Karpas-422 (cell line): ENCODE measurements around the gene MIOS. TPM values are rescaled to one million over a fixed set of nuclear protein-coding genes. Genes with fewer than 3 reads are reported as not detected.

Experiments
- DNase-seq: peaks from one replicate; pipeline ENCODE4 v3.0.0-alpha.2; 2015
- H2AFZ ChIP-seq: fragments of 200-600 bp; sonication (generic); 2 replicates; pipeline ENCODE4 v1.6.1; 2014; ENCODE audit warnings: antibody characterized with exemption, low read length, mixed read lengths
- H3K27ac ChIP-seq: fragments of 200-600 bp; sonication (generic); 2 replicates; pipeline ENCODE4 v1.5.1; 2014; ENCODE audit warnings: mild to moderate bottlenecking, low read length, moderate library complexity
- H3K27me3 ChIP-seq: fragments of 200-600 bp; sonication (generic); 2 replicates; pipeline ENCODE4 v1.6.1; 2014; ENCODE audit warnings: low read length, mixed read lengths
- H3K36me3 ChIP-seq: fragments of 200-600 bp; sonication (generic); 2 replicates; pipeline ENCODE4 v1.6.1; 2014; ENCODE audit warnings: low read length, mixed read lengths; ENCODE audit not compliant: insufficient read depth
- H3K4me1 ChIP-seq: fragments of 200-600 bp; sonication (generic); 2 replicates; pipeline ENCODE4 v1.6.1; 2014; ENCODE audit warnings: mild to moderate bottlenecking, low read length, mixed read lengths
- H3K4me2 ChIP-seq: fragments of 200-600 bp; sonication (generic); 2 replicates; pipeline ENCODE4 v1.6.1; 2014; ENCODE audit warnings: low read length, low read depth, mild to moderate bottlenecking; ENCODE audit not compliant: poor library complexity, severe bottlenecking
- H3K4me3 ChIP-seq: fragments of 200-600 bp; sonication (generic); 2 replicates; pipeline ENCODE4 v1.5.1; 2014; ENCODE audit warnings: mild to moderate bottlenecking, antibody characterized with exemption, low read length, mixed read lengths
- H3K79me2 ChIP-seq: fragments of 200-600 bp; sonication (generic); 2 replicates; pipeline ENCODE4 v1.6.1; 2014; ENCODE audit warnings: mild to moderate bottlenecking, low read length, mixed read lengths
- H3K9ac ChIP-seq: fragments of 200-600 bp; sonication (generic); 2 replicates; pipeline ENCODE4 v1.6.0; 2014; ENCODE audit warnings: low read length
- H3K9me2 ChIP-seq: fragments of 200-600 bp; sonication (generic), shearing (Covaris generic); replicated peaks from 2 replicates; pipeline ENCODE4 v1.6.0; 2014; ENCODE audit warnings: mild to moderate bottlenecking, low read length, moderate library complexity; ENCODE audit not compliant: insufficient read depth
- H3K9me3 ChIP-seq: fragments of 300-700, 200-600 bp; sonication (generic); 2 replicates; pipeline ENCODE4 v1.6.1; 2014; ENCODE audit warnings: low read length, mixed read lengths
- H4K20me1 ChIP-seq: fragments of 200-600 bp; sonication (generic); 2 replicates; pipeline ENCODE4 v1.6.1; 2014; ENCODE audit warnings: mild to moderate bottlenecking, antibody characterized with exemption, low read length, low read depth; ENCODE audit not compliant: insufficient read depth
- total RNA-seq: library from RNA; depleted of rRNA; stranded (reverse); fragments of >200 nt; shearing (Covaris generic); gene quantifications from 2 replicates; pipeline ENCODE4 v1.2.3, GENCODE V29; 2014; ENCODE audit warnings: low replicate concordance

MIOS gene
- total RNA-seq, 1 experiment from 2014 or later = 105 TPM

GRCh38 chr7:7642081-7642480 is 75.4 kb downstream of the MIOS start:
- peak overlapping the region; percentile 78 for H3K9ac ChIP-seq

GRCh38 chr7:7647495-7648036 is 80.9 kb downstream of the MIOS start:
- H3K9me2 ChIP-seq = no peaks in the 10 kb centered on the region
- no peak for DNase-seq
- H3K4me1 ChIP-seq = peaks cover 3% of the 10 kb centered on the region
- no peak overlapping the region for H3K4me2 ChIP-seq
- H2AFZ ChIP-seq = no peak overlapping the region
- no peaks in the 10 kb centered on the region for H3K36me3 ChIP-seq
- no peaks in the 10 kb centered on the region for H3K27me3 ChIP-seq
- peaks cover 17% of the 10 kb centered on the region; the same call in 1 of the 2 replicates for H4K20me1 ChIP-seq
- no peaks in the 10 kb centered on the region for H3K9me3 ChIP-seq
- no peak overlapping the region for H3K4me3 ChIP-seq
- no peak overlapping the region for H3K27ac ChIP-seq
- H3K79me2 ChIP-seq = peaks cover 40% of the 10 kb centered on the region
- H3K9ac ChIP-seq = no peak overlapping the region

More at GRCh38 chr7:7642081-7642480, 75.4 kb downstream of the MIOS start:
- H3K9me3 ChIP-seq = no peaks in the 10 kb centered on the region
- H2AFZ ChIP-seq = no peak overlapping the region
- H4K20me1 ChIP-seq = no peaks in the 10 kb centered on the region
- no peak for DNase-seq
- peaks cover 61% of the 10 kb centered on the region for H3K79me2 ChIP-seq
- no peaks in the 10 kb centered on the region for H3K9me2 ChIP-seq
- H3K4me2 ChIP-seq = peak overlapping the region; percentile 81
- peaks cover 5% of the 10 kb centered on the region; the same call in 1 of the 2 replicates for H3K36me3 ChIP-seq
- no peaks in the 10 kb centered on the region for H3K27me3 ChIP-seq
- H3K4me3 ChIP-seq = peak overlapping the region; percentile 78
- H3K27ac ChIP-seq = no peak overlapping the region
- H3K4me1 ChIP-seq = peaks cover 26% of the 10 kb centered on the region

GRCh38 chr7:7650682-7651206 is 84.1 kb downstream of the MIOS start:
- Histone ChIP-seq H3K4me3 (no peak overlapping the region), H3K4me2 (no peak overlapping the region), H3K9me2 (no peaks in the 10 kb centered on the region), H3K9ac (no peak overlapping the region), H3K27me3 (no peaks in the 10 kb centered on the region), H3K27ac (no peak overlapping the region), H4K20me1 (peaks cover 17% of the 10 kb centered on the region; the same call in 1 of the 2 replicates), H3K36me3 (no peaks in the 10 kb centered on the region), H2AFZ (no peak overlapping the region), H3K4me1 (no peaks in the 10 kb centered on the region), H3K79me2 (peaks cover 31% of the 10 kb centered on the region), H3K9me3 (no peaks in the 10 kb centered on the region)
- DNase-seq = no peak

GRCh38 chr7:7651479-7651878 is 84.8 kb downstream of the MIOS start:
- H3K9me3 ChIP-seq = no peaks in the 10 kb centered on the region
- no peak overlapping the region for H2AFZ ChIP-seq
- no peaks in the 10 kb centered on the region for H3K9me2 ChIP-seq
- H3K4me2 ChIP-seq = no peak overlapping the region
- no peak for DNase-seq
- peaks cover 17% of the 10 kb centered on the region; the same call in 1 of the 2 replicates for H4K20me1 ChIP-seq
- no peak overlapping the region for H3K27ac ChIP-seq
- H3K9ac ChIP-seq = no peak overlapping the region
- peaks cover 27% of the 10 kb centered on the region for H3K79me2 ChIP-seq
- H3K27me3 ChIP-seq = no peaks in the 10 kb centered on the region
- H3K4me1 ChIP-seq = no peaks in the 10 kb centered on the region
- no peaks in the 10 kb centered on the region for H3K36me3 ChIP-seq
- H3K4me3 ChIP-seq = no peak overlapping the region

GRCh38 chr7:7652798-7653540 is 86.3 kb downstream of the MIOS start:
- no peaks in the 10 kb centered on the region for H3K27me3 ChIP-seq
- no peak overlapping the region for H2AFZ ChIP-seq
- H3K79me2 ChIP-seq = peaks cover 20% of the 10 kb centered on the region
- H3K9ac ChIP-seq = no peak overlapping the region
- H3K4me1 ChIP-seq = no peaks in the 10 kb centered on the region
- H3K9me3 ChIP-seq = no peaks in the 10 kb centered on the region
- H3K36me3 ChIP-seq = no peaks in the 10 kb centered on the region
- no peak for DNase-seq
- H3K4me2 ChIP-seq = no peak overlapping the region
- no peak overlapping the region for H3K27ac ChIP-seq
- 0 out of 2 replicates have a peak, but pooled peaks cover 12% of the 10 kb centered on the region for H4K20me1 ChIP-seq
- H3K4me3 ChIP-seq = no peak overlapping the region
- H3K9me2 ChIP-seq = no peaks in the 10 kb centered on the region

- no peaks in the 10 kb centered on the region for H3K36me3 ChIP-seq
- no peak overlapping the region for H3K27ac ChIP-seq
- no peak overlapping the region for H2AFZ ChIP-seq
- H3K27me3 ChIP-seq = no peaks in the 10 kb centered on the region
- H3K79me2 ChIP-seq = peaks cover 19% of the 10 kb centered on the region
- DNase-seq = peak; percentile 79
- no peaks in the 10 kb centered on the region for H3K9me3 ChIP-seq
- H4K20me1 ChIP-seq = 0 out of 2 replicates have a peak, but pooled peaks cover 12% of the 10 kb centered on the region
- no peaks in the 10 kb centered on the region for H3K9me2 ChIP-seq
- no peak overlapping the region for H3K4me3 ChIP-seq
- H3K9ac ChIP-seq = no peak overlapping the region
- H3K4me2 ChIP-seq = no peak overlapping the region
- no peaks in the 10 kb centered on the region for H3K4me1 ChIP-seq
These were observed 87.0 kb downstream of the MIOS start for GRCh38 chr7:7653593-7654187.

- H2AFZ ChIP-seq = no peak overlapping the region
- H3K4me1 ChIP-seq = no peaks in the 10 kb centered on the region
- no peaks in the 10 kb centered on the region for H3K27me3 ChIP-seq
- H3K9ac ChIP-seq = no peak overlapping the region
- no peak for DNase-seq
- 0 out of 2 replicates have a peak, but pooled peaks cover 12% of the 10 kb centered on the region for H4K20me1 ChIP-seq
- peaks cover 17% of the 10 kb centered on the region for H3K79me2 ChIP-seq
- no peak overlapping the region for H3K4me2 ChIP-seq
- H3K27ac ChIP-seq = no peak overlapping the region
- H3K9me2 ChIP-seq = no peaks in the 10 kb centered on the region
- no peaks in the 10 kb centered on the region for H3K9me3 ChIP-seq
- H3K4me3 ChIP-seq = no peak overlapping the region
- no peaks in the 10 kb centered on the region for H3K36me3 ChIP-seq
These were observed 88.5 kb downstream of the MIOS start for GRCh38 chr7:7654964-7655715.
